GM23248 (cell line): Measurements from ENCODE around the gene NEDD4L.

Experiments used
- EZH2 ChIP-seq: fragments of 200-600 bp; sonication (generic); IDR thresholded peaks from 2 replicates; pipeline ENCODE4 v1.6.1; 2018; ENCODE audit warnings: antibody characterized with exemption, mild to moderate bottlenecking; ENCODE audit not compliant: insufficient read depth, poor library complexity, severe bottlenecking
- EZH2phosphoT487 ChIP-seq: fragments of 200-600 bp; sonication (generic); IDR thresholded peaks from 2 replicates; pipeline ENCODE4 v1.6.1; 2018; ENCODE audit warnings: antibody characterized with exemption, moderate library complexity, mild to moderate bottlenecking, low read depth; ENCODE audit not compliant: insufficient read depth

- TF ChIP-seq EZH2: no peak
- no peak for TF ChIP-seq EZH2phosphoT487
Observed at GRCh38 chr18:58114766-58115165, 70.7 kb downstream of the NEDD4L start.
